ENCODE results near the gene HDHD5.
"Not testable (repeated sequence)": the region's sequence is repeated elsewhere in the genome, so short reads cannot be mapped to it uniquely, and the experiment has no call there.

Gene HDHD5

DNA sequence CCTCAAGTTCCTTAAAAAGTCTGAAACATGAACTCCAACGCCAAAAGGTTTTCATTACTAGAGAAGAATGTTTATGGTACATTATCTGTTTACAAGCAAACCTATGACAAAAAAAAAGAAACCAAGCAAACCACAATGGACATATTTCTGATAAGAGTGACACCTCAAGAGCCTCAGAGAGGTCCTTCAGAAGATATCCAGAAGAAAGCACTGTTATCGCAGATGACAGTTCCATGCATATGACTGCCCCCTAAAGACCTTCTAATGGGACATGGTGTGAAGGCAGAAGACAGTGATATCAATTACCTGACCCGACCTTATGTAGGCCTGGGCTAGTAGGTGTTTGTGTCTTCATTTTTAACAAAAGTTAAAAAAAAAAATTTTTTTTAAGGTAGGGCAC, 3.1 kb downstream of the HDHD5 start:
- DNase-seq (ENCODE audit: low read depth): no peak

GRCh38 chr22:17152971-17153370, 6.1 kb downstream of the HDHD5 start:
- DNase-seq (ENCODE audit: low read depth): no peak

GRCh38 chr22:17152340-17152739, 6.7 kb downstream of the HDHD5 start:
- DNase-seq (ENCODE audit: low read depth): no peak

GRCh38 chr22:17149076-17149815, 9.8 kb downstream of the HDHD5 start:
- no peak for DNase-seq (ENCODE audit: low read depth)

DNA sequence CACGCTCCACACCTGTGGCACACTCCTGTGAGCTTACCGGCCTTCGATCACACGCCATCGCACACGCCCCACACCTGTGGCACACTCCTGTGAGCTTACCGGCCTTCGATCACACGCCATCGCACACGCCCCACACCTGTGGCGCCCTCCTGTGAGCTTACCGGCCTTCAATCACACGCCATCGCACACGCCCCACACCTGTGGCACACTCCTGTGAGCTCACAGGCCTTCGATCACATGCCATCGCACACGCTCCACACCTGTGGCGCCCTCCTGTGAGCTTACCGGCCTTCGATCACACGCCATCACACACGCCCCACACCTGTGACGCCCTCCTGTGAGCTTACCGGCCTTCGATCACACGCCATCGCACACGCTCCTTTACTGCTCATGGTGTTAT, 11.6 kb downstream of the HDHD5 start:
- not testable (repeated sequence) for DNase-seq (ENCODE audit: low read depth)

DNA sequence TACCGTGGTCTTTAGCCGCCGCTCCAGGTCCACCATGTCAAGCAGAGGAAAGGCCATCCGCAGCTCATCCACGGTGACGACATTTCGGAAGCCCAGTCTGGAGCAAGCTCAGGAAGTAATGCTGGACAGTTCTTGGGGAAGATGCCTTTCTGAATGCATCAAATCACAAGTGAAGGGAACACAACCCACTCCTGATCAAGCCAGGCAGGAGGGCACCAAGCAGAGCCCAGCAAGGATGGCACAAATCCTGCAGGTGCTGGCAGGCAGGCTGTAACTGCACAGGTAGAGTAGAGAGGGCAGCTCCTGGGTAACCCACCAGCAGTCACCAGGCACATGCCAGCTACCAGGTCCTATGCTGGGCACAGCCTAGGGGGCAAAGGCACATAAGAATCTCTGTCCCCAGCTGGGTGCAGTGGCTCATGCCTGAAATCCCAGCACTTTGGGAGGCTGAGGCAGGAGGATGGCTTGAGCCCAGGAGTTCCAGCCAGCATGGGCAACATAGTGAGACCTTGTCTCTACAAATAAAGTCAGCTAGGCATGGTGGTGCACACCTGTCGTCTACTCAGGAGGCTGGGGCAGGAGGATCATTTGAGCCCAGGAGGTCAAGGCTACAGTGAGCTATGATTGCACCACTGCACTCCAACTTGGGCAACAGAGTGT, 13.9 kb downstream of the HDHD5 start:
- no peak for DNase-seq (ENCODE audit: low read depth)

- no peak for DNase-seq (ENCODE audit: low read depth)
Measured at GRCh38 chr22:17143826-17144225, 15.3 kb downstream of the HDHD5 start.

DNA sequence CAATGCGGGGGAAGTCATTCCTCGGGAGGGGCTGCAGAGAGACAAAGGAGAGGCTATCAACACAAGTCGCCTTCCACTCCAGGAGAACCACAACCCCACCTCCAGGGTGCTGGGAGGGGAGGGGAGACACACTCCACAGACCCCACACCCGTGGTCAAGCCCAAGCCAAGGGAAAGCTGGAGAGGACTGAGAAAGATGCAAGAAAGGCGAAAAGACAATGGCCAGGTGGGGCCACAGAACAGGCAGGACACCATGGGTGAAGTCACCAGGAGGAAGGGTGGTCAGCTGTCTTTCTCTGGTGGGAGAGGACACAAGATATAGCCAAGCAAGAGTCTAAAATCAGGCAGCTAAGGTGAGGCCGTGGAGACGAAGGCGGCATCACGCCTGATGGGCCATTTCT, 16.0 kb downstream of the HDHD5 start:
- no peak for DNase-seq (ENCODE audit: low read depth)

DNA sequence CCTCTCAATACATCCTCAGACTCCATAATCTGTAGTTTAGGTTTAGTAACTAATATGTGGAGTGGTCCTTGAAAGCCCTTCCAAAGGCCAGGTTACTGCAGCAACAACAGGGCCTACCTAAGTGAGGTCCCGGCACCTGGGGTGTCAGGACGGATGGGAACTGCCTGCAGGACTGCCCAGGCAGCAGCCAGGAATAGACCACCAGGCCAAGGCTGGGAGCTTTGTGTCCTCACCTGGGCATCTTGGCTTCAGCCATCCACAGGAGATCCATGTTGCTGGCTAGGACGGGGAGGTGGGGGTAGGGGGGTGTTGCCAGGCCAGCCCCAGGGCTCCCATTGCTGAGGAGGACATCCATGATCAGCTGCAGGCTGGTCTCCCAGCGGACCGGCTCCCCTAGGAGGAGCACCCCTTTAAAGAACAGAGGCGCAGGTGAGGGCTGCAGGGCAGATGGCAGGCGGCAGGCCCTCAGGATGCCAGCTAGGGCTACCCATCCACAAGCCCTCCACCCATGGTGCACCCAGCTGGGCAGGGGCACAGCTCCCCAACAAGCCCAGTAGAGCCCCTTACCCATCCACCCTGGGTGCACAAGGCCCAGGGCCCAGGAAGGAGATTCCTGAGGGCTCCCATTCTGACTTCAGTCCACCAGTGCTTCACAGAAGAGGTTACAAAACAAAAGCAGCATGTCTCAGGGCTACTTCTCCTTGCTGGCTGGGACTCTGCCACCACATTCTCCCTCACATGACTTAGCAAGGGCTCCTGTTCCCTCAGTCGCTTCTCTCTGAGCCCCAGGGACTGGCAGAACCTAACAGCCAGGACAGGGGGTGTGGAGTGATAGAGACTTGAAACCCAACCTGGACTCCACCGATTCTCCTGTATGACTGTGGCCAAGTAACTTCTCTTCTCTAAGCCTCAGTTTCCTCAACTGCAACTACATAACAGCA, 18.0 kb downstream of the HDHD5 start:
- no peak for DNase-seq (ENCODE audit: low read depth)

DNA sequence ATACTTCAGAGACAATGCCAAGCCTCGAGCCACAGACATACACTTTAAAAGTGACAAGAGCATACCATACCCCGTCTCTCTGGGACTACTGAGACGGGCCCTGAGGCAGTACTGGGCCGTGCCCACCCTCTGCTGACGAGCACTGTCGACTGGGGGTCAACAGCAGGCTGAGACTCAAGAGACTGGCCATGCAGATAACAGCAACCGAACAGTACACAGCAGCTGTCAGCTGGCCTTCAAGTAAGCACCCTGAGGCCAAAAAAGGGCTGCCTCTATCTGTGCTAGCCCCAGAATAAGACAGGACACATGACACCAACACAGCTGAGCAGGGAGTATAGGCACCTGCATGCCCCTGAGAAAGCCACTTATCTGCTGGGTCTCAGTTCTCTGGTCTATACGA, 19.1 kb downstream of the HDHD5 start:
- DNase-seq (ENCODE audit: low read depth): no peak

- DNase-seq (ENCODE audit: low read depth): no peak
Measured at GRCh38 chr22:17138513-17138912, 20.6 kb downstream of the HDHD5 start.

DNA sequence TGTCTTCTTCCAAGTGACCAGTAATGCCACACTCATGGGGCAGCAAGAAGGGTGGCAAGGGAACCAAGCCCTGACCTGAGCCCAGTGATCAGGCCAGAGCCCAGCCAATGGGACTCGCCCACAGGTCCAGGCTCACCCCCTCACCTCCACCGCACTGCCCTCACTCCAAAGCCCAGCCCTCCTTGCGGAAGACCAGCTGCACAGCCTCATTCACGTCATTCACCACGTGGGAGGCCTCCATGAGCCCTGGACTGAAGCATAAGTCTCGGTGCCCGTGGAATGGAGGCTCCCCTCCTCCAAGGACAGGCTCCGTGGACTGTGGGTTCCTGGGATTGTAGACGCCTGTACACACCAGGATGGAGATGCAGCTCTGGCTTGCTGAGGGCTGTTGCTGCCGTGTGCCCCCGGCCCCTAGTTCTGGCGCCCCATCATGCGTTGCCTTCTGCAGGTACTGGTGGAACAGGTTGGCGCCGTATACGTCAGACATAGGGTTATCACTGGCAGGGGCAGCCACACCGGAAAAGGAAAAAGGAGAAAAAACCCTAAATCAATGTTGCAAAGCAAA, 21.1 kb downstream of the HDHD5 start:
- no peak for DNase-seq (ENCODE audit: low read depth)

DNA sequence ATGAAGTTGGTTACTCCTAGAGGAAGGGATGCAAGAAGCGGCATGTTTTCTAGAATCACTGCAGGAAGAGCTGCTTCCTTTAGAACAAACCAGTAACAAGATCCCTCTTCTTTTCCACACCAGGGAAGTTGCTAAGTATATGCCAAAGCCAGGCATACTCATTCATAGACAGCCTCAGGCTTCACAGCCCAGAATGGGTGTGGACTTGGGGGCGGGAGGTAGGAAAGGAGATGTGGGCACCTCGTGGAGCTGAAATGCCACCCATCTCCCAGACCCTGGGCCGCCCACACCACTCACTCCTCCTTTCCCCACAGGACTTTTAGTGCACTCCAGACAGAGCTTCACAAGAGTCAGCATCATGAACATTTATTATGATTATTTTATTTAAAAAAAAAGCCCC, 21.9 kb downstream of the HDHD5 start:
- no peak for DNase-seq (ENCODE audit: low read depth)

GRCh38 chr22:17135153-17135760, 23.8 kb downstream of the HDHD5 start:
- no peak for DNase-seq (ENCODE audit: low read depth)

- DNase-seq (ENCODE audit: low read depth): no peak
Measured at GRCh38 chr22:17133137-17133536, 25.9 kb downstream of the HDHD5 start.

DNA sequence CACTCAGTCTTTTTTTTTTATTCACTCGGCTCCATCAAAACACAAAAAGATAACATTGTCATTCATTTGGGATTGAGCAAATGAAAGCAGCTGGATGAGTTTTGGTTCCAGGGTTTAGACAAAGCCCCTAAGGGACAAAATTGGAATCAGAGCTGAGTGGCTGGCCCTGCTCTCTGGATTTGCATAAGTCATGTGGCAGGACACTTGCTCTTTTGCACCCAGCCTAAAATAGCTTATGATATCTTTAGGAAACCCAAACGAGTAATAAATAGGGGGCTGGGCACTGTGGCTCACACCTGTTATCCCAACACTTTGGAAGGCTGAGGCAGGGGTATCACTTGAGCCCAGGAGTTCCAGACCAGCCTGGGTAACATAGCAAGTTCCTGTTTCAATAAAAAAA, 27.0 kb downstream of the HDHD5 start:
- no peak for DNase-seq (ENCODE audit: low read depth)

DNA sequence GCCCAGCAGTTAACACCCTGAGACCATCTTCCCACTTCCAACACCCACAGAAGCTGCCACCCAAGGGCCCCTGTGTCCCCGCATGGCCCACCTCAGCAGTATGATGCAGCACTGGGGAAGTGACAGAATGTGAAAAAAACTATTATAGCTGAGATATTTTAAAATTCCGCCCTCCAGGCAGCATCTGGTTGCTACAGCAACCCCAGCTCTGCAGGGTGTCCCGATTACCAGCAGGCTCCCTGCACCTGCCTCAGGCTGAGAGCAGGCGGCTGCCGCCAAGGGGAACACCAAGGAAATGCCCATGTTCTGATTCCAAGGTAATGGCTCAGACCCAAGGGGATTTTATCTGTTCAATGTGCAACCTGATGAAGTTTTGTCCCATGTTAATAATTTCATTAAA, 27.4 kb downstream of the HDHD5 start:
- no peak for DNase-seq (ENCODE audit: low read depth)

- no peak for DNase-seq (ENCODE audit: low read depth)
Measured at GRCh38 chr22:17130199-17130598, 28.9 kb downstream of the HDHD5 start.

- no peak for DNase-seq (ENCODE audit: low read depth)
Measured at GRCh38 chr22:17121233-17122195, 37.6 kb downstream of the HDHD5 start, which contains the start of gene TMEM121B. TSS of gene TMEM121B (minus strand) at chr22:17121360. CDS start at chr22:17121127, 233 bp downstream.

DNA sequence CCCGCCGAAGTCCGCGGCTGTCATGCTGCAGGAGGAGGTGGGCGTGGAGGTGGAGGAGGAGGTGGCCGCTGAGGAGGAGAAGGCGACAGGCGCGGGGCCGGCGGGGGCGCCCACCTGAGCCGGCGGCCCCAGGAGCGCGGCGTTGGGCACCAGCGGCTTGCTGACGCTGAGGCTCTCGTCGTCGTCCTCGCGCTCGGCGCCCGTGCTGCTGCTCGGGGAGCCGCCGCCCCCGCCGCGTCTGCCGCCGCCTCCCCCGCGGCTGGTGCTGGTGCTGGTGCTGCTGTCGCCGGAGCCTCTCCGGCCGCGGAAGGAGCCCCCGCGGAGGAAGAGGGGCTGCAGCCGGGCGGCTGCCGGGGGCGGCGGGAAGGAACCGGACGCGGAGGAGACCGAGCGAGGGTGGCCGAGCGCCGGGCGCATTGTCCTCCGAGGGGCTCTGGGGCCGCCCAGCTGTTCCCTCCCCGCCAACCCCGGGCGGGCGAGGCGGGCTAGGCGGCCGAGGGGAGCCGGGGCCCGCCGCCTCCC, 38.3 kb downstream of the HDHD5 start:
- DNase-seq (ENCODE audit: low read depth): no peak

All from activated T-helper 9 cell treated with anti-CD3 and anti-CD28 coated beads, Interleukin-2, amount 50 U/mL, for 16 hours (primary cell).